Neural cell (in vitro differentiated cells): ENCODE data around the gene ZC3H4.

Experiments
- EZH2 ChIP-seq: fragments of 200-600, 300-800 bp; shearing (Covaris generic), sonication (generic); IDR thresholded peaks from 2 replicates; pipeline ENCODE4 v1.6.1; 2014; ENCODE audit warnings: antibody characterized with exemption, low read length, borderline replicate concordance, mild to moderate bottlenecking; ENCODE audit not compliant: insufficient read depth, poor library complexity, severe bottlenecking
- POLR2AphosphoS5 ChIP-seq: IDR thresholded peaks from 2 replicates; pipeline ENCODE4 v1.6.1; 2012
- SMC3 ChIP-seq: fragments of 450-650 bp; conservative IDR thresholded peaks from 2 replicates; pipeline ENCODE4 v1.6.1; 2014; ENCODE audit warnings: antibody characterized with exemption, mild to moderate bottlenecking, moderate library complexity; ENCODE audit not compliant: poor library complexity
- TF ChIP-seq, protein P1 (sequence below): fragments of 450-650 bp; IDR thresholded peaks from 2 replicates; pipeline ENCODE4 v1.5.1; 2014; ENCODE audit warnings: antibody characterized with exemption, mild to moderate bottlenecking, moderate library complexity; ENCODE audit not compliant: poor library complexity, severe bottlenecking

- TF ChIP-seq, protein P1, sequence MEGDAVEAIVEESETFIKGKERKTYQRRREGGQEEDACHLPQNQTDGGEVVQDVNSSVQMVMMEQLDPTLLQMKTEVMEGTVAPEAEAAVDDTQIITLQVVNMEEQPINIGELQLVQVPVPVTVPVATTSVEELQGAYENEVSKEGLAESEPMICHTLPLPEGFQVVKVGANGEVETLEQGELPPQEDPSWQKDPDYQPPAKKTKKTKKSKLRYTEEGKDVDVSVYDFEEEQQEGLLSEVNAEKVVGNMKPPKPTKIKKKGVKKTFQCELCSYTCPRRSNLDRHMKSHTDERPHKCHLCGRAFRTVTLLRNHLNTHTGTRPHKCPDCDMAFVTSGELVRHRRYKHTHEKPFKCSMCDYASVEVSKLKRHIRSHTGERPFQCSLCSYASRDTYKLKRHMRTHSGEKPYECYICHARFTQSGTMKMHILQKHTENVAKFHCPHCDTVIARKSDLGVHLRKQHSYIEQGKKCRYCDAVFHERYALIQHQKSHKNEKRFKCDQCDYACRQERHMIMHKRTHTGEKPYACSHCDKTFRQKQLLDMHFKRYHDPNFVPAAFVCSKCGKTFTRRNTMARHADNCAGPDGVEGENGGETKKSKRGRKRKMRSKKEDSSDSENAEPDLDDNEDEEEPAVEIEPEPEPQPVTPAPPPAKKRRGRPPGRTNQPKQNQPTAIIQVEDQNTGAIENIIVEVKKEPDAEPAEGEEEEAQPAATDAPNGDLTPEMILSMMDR, result no peak
- TF ChIP-seq POLR2AphosphoS5, result no peak
- TF ChIP-seq EZH2, result no peak
- TF ChIP-seq SMC3, result no peak
Observed at GRCh38 chr19:47155148-47155547, 41.6 kb upstream of the ZC3H4 start.
